CD1c-positive myeloid dendritic cell (primary cell): ENCODE data around the gene SV2C.
A peak's percentile ranks its signal among the peaks of the same experiment; 100 is the strongest.

Experiments
- DNase-seq: peaks from one replicate; pipeline ENCODE4 v3.0.0-alpha.2; 2016; ENCODE audit errors: extremely low spot score

The SV2C gene

DNA sequence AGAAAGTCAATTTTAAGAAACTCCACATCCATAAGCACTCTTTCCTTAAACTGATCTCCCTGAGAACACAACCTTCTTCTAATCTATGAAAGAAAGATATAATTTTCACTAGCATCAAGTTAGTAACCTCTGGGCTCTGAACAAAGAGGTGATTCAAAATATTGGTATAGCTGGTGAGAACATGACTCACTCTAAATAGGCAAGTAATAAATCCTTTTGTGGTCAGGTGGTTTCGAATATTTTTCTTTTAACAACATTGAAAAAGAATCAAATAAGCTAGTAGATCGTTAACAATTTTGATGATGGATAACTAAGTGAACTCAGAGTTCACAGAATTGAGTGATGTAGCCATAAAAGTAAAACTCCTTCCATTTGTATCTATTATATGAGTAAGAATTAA is 169.3 kb downstream of the SV2C start:
- no peak for DNase-seq

DNA sequence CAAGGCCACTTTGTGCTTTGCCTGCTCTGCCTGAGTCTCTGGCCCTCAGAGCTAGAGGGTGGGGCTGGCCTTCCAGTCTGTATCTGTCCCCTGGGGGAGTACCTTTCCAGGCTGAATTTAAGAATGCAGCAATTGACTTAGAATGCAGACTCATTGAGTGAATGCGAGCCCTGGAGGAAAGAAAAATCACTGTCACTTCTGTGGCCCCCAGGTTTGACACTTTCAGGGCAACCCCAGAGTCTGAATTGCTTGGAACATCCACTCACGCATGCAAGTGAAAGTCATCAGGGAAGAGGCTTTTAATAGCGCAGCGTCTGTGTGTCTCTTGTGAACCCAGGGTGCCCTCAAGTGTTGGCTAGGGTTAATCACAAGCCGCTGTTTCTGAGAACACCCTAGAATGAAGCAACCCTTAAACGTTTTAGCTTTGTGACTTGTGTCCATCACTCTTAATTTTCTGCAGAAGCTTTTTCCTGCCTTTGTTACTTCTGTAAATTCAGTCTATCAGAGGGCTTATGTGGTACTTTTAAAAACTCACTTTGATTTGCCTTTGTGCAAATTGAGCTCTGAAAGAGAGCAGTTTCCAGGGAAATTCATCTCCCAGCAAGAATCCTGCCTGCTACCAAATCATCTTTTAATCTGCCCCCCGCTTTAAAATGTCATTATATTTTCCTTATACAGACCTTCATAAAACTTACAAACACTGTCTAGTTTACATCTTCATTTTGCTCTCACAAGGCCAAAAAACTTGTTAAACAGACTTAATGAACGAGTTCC is 173.1 kb downstream of the SV2C start:
- DNase-seq: peak; percentile 82

DNA sequence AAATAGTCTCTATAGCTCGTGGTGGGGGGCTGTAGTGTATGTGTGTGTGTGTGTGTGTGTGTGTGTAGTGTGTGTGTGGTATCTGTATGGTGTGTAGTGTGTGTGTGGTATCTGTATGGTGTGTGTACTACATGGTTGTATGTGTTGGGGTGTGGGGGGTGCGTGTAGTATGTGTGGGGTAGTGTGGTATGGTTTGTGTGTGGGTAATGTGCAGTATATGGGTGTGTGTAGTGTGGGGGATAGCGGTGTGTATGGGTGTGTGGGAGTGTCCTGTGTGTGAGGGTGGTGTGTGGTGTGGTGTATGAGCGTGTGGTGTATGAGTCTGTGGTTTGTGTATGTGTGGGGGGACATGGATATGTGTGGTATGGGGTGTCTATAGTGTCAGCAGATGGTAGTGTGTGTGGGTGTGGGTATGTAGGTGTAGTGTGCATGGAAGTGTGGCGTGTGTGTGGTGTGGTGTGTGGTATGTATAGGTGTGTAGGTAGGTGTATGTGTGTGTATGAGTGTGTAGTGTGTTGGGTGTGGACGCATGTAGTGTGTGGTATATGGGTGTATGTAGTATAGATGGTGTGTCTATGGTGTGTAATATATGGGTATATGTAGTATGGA is 174.1 kb downstream of the SV2C start:
- no peak for DNase-seq

- DNase-seq: no peak
Measured at GRCh38 chr5:76257897-76258296, 174.7 kb downstream of the SV2C start.

GRCh38 chr5:76264681-76265080 is 181.5 kb downstream of the SV2C start:
- DNase-seq: no peak

DNA sequence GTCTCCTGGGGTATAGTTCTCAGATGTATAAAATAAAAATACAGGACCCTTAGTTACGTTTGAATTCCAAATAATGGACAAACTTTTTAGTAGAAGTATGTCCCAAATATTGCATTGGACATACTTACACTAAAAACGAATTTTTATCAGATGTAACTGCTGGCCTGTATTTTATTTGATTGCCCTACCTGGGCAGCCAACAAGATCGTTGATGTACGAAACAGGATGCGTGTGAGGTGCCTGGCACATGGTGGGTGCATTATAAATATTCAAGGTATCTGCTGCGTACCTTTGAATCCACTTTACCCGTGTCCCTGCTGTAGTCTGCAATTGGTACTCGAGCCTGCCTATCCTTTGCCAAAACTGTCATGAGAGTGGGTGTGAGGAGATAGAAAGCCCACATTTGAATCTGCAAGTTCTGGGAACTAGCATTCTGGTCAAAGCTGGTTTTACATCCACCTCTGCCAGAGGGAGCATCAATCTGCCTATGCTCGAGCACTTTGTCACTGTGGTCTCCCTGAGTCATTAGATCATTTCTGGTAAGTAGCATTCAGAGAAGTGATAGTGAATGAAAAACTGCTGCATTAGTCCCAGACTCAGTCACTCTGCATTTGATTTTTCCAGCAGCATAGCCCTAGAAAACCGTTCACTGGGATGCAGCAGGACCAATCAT is 186.2 kb downstream of the SV2C start:
- DNase-seq: no peak

DNA sequence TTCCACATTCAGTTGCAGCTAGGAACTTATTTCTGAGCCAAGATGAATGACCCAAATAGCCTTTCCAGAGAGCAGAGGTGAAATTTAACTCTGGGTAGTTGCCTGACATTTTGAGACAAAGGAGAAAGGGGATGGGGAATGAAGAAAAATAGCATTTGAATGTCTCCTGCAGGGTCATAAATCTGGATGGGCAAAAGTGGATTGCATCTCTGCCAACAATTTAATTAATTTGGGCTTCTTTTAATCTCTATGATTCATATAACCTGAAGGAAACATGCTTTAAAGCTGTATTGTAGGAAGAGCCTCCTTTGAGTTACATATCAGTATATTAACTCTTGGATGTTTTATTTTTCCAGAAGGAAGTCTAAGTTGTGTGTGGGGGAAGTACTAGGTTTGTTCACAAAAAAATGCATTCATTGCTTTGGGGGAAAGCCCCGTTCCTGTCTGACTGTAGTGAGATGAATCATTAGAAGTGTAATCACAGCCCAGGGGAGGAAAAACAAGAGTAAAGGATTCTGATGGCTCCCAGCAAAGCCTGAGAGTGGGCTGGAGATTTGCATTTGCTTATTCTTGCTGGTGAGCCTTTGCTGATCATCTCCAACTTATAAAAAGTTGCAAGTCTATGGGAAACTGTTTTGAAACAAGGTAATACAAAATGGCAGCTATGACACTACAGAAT is 186.9 kb downstream of the SV2C start:
- DNase-seq: peak; percentile 42

DNA sequence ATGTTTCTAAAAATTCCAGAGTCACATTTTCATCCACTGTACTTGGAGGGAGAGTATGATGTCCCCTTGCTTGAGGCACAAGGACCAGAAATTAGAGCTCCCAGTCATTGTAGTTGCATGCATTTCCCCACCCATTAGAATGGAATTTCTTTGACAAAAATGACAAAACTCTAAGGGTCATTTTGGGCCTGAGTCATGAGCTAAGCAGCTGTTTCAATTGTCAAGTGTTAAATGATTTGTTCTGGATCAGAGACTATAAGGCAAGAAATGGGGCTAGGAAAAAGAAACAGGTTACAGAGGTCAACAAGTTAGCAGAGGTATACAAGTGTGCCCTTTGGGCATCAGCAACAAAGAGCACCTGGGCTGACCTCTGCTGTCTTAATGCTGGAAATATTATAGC is 188.7 kb downstream of the SV2C start:
- no peak for DNase-seq

- peak; percentile 37 for DNase-seq
Measured at GRCh38 chr5:76273206-76273885, 190.2 kb downstream of the SV2C start.

DNA sequence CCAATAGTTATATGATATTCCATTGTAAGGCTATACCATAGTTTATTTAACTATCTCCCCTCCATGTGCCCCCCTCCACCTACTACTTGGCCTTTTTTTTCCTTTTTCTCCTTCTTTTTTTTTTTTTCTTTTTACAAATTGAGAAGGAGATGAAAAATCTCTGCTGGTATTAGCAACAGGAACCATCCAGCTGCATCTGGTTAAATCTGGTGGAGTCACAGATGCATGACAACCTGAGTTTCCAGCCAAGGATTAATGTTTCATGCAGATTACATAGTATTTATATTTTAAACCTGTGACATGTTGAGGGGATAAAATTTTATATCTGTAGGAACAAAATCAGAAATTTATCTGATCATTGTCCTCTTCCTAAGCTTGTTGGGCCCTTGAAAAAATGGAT is 191.4 kb downstream of the SV2C start:
- DNase-seq: no peak

DNA sequence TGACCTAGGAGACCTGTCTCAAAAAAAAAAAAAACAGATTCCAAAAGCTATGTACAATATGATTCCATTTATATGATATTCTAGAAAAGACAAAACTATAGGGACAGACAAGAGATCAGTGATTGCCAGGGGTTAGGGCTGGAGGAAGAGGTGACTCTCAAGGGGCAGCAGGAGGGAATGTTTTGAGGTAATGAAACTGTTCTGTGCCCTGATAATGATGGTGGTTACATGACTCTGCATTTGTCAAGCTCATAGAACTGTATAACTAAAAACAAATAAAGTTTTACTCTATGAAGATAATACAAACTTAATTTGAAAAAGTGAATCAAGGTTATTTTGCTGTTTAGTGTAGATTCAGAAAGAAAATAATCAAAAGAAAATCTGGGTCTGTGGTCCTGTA is 194.6 kb downstream of the SV2C start:
- no peak for DNase-seq

GRCh38 chr5:76278261-76278789 is 195.1 kb downstream of the SV2C start:
- no peak for DNase-seq

- no peak for DNase-seq
Measured at GRCh38 chr5:76280494-76280893, 197.3 kb downstream of the SV2C start.

DNA sequence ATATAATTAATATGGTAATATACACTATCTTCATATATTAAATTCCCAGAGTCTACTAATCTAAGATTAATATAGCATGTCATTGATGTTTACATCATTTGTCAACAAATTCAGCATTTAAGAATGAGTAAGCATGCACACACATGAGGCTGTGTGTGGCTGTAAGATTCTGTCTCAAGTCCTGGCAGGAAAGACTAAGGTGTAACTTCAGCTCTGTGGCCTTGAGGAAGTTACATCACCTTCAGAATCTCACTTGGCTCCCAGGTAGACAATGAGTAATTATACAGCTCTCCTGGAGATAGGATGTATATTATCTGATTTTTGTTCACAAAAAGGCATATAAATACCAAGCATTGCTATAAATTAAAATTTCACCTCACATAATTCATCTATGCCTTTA is 200.5 kb downstream of the SV2C start:
- no peak for DNase-seq

DNA sequence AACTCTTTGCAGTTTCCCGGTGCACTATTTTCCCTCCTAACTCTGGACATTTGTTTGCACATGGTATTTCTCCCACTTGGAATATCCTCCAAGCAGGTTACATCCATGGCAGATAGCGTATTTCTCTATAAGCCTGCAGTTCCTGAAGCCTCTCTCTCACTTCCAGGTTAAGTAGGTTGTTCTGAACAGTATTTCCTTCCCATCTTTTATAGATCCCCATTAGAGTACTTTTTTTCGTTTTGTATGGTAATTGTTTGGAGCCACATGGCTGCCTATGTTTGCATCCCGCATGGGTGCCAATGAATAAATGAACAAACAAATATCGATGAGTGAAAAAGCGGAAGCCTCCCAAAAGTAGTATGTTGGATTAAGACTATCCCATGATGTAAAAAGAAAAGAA is 206.5 kb downstream of the SV2C start:
- no peak for DNase-seq

- no peak for DNase-seq
Measured at GRCh38 chr5:76290321-76290757, 207.2 kb downstream of the SV2C start.

DNA sequence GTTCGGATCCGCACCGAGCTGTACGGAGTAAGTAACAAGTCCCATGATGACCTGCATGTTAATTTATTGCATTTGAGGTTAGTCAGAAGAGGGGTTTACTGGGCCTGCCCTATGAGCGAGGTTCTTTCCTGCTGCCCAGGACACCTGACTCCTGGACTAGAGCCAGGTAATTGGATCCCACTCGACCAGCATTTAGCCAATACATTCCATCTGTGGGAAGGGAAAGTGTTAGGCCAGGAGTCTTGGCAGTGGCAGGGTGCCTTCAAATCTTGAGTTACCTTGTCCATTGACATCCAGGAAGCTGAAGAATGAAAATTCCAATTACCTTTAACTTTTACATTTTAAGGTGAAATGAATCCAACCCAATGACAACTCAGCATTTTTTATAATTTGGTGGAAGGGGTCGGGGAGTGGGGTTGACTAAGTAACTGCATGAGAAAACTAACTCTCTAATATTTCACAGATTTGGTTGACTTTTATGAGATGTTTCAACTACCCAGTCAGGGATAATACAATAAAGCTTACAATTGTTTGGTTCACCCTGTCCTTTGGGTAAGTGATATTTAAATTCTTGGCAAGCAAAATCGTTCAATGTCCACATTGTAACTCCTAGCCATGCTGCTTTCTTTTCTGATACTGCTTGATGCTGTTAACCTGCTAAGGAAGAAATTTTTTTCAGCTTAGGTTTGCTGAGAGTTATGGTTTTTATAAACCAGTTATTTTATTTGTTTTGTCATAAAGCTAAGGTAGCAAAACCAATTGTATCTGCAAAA is 208.3 kb downstream of the SV2C start:
- no peak for DNase-seq

DNA sequence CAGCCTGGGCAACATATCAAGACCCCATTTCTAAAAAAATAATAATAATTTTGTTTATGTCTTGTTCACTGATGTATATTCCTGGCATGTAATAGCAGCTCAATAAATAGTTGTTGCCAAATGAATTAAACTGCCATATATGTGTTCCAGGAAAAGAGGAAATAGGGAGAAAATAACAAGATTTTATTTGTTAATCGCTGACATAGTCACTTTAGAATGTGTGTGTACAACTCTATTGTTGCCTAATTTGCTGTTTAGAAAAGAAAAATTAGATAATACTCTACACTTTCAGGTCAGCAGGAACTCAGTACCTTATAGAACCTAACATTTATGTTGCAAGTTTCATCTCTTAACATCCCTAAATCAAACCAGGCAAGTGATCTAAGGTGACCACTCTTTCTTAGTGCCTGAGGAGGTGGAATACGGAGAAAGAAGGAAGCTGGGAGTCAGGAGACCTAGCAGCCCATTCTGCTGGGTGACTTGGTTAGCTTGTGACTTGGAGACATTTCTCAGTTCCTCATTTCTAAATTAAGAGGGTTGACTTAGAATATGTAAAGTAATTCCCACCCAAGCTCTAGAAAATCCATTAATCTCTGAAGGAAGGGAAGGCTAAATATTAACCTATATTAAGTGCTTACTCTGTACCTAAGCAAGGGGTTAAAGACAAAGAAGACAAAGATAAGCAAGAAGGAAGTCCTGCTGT is 209.6 kb downstream of the SV2C start:
- DNase-seq: peak; percentile 88

GRCh38 chr5:76294573-76294972 is 211.4 kb downstream of the SV2C start:
- DNase-seq: peak; percentile 64

GRCh38 chr5:76298852-76299251 is 215.7 kb downstream of the SV2C start:
- DNase-seq: no peak
